ENCODE measurements around the gene LRRIQ3.

Gene LRRIQ3

GRCh38 chr1:74107394-74107793 is 90.6 kb downstream of the LRRIQ3 start:
- no peak for DNase-seq

DNA sequence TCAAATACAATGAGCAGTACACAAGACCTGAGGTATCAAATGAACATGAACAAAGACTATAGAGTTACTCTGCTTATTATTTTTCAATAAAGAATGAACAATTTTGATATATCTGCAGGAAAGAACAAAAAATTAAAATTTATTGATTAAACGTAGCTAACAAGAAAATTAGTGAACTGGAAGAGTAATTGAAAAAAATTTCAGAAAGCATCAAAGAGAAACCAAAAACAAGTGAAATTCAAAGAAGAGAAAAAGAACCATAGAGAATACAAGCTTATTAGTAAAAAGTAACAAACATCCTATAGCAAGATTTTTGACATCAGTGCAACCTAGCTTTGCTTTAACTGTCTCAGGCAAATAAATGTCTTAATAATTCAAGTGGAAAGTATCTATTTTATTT is 106.6 kb downstream of the LRRIQ3 start:
- DNase-seq = no peak

- no peak for DNase-seq
Measured at GRCh38 chr1:74083128-74083527, 114.8 kb downstream of the LRRIQ3 start.

GRCh38 chr1:74065081-74065480 is 132.9 kb downstream of the LRRIQ3 start:
- no peak for DNase-seq

DNA sequence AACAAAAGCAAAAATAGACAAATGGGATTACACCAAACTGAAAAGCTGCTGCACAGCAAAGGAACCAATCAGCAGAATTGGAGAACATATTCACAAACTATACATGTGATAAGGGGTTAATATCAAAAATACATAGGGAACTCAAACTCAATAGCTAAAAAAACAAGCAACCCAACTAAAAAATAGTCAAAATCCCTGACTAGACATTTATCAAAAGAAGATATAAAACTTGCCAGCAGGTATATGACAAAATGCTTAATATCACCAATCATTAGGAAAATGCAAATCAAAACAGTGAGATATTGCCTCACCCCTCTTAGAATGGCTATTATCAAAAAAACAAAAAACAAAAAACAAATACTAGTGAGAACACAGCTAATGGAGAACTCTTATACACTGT is 140.3 kb downstream of the LRRIQ3 start:
- DNase-seq = no peak

GRCh38 chr1:74053407-74053806 is 144.6 kb downstream of the LRRIQ3 start:
- no peak for DNase-seq

GRCh38 chr1:74050386-74050785 is 147.6 kb downstream of the LRRIQ3 start:
- no peak for DNase-seq

GRCh38 chr1:74038042-74038441 is 159.9 kb downstream of the LRRIQ3 start:
- no peak for DNase-seq

GRCh38 chr1:74012583-74012982 is 185.4 kb downstream of the LRRIQ3 start:
- no peak for DNase-seq

DNA sequence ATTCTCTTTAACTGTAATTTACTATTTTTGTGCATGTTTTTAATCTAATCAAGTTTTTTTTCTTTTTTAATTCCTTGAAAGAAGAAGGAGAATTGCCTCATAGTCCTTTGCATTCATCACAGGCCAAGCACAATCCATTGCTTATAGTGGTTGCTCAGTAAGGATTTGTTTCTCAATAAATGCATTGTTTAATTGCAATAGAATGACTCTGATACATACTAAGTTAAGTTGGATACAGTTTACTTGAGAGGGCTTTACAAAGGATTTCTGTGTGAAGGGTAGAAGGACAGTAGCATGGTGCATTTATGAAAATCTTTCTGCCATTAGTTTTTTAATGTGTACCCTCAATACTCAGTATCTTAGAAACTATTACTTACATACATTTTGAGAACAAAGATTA is 186.2 kb downstream of the LRRIQ3 start:
- DNase-seq = no peak

GRCh38 chr1:74010206-74010605 is 187.8 kb downstream of the LRRIQ3 start:
- no peak for DNase-seq

GRCh38 chr1:74005533-74005932 is 192.4 kb downstream of the LRRIQ3 start:
- no peak for DNase-seq

DNA sequence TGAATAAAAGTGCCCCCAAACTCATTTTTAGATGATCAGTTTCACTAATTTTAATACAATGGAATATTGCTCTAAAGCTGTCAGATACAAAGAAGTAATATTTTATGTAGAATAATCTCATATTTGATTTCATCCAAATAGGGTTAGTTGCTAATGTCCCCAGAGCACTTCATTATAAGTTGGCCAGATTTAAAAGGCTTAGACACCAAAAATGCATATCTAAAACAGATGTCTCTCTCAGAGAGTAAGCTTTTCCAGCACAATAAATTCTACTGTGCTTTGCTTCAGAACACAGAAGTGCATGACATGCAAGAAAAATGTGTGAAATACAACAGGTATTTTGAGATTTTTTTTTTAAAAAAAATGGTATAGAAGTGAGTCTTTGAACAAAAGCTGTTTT is 194.2 kb downstream of the LRRIQ3 start:
- DNase-seq = no peak

GRCh38 chr1:73998348-73998959 is 199.5 kb downstream of the LRRIQ3 start:
- peak; percentile 69 for DNase-seq

- no peak for DNase-seq
Measured at GRCh38 chr1:73980324-73981040, 217.5 kb downstream of the LRRIQ3 start.

GRCh38 chr1:73979684-73980083 is 218.3 kb downstream of the LRRIQ3 start:
- no peak for DNase-seq

DNA sequence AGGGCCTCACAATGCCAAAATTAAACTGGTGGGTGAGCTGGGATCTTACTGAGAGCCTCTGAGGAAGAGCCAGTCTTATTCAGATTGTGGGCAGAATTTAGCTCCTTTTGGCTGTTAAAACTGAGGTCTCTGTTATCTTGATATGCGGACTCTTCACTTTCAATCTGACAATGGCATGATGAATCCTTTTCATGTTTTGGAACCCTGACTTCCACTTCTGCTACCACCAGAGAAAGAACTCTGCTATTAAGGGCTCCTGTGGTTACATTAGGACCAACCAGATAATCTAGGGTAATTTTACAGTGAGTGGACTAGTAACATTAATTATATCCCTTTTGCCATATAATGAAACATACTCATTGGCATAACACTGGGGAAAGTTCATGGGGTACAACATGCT is 219.0 kb downstream of the LRRIQ3 start:
- DNase-seq = no peak
